OCI-LY7 (cell line): ENCODE results near the gene MACROD1.

Experiments used
- CTCF ChIP-seq: fragments of 200-600 bp; sonication (generic); conservative IDR thresholded peaks from 2 replicates; pipeline ENCODE4 v1.5.1; 2014; ENCODE audit warnings: mild to moderate bottlenecking, antibody characterized with exemption, low read length, moderate library complexity, mixed read lengths
- EZH2phosphoT487 ChIP-seq: fragments of 200-600 bp; sonication (generic); IDR thresholded peaks from 2 replicates; pipeline ENCODE4 v1.6.1; 2018; ENCODE audit warnings: low read depth, borderline replicate concordance, mild to moderate bottlenecking, mixed run types, antibody characterized with exemption, low read length, moderate library complexity, mixed read lengths

- TF ChIP-seq CTCF = no peak
- TF ChIP-seq EZH2phosphoT487 = no peak
Measured at GRCh38 chr11:64139049-64139448, 26.9 kb downstream of the MACROD1 start.
